ENCODE results near the gene CDK14.

Gene CDK14

GRCh38 chr7:90698616-90699015, 102.5 kb downstream of the CDK14 start:
- Mint-ChIP-seq H3K9me3 (no peaks in the 10 kb centered on the region), H3K27ac (no peak overlapping the region), H3K27me3 (ENCODE audit: low read depth) (no peaks in the 10 kb centered on the region), H3K4me1 (peaks cover 11% of the 10 kb centered on the region), H3K4me3 (no peak overlapping the region), H3K36me3 (ENCODE audit: low read depth) (peaks cover 3% of the 10 kb centered on the region)
- TF ChIP-seq CTCF (IDR thresholded peaks at IDR 0.05; ENCODE audit: unreplicated experiment in 3 of 3) = no peak

GRCh38 chr7:90701021-90701420, 104.9 kb downstream of the CDK14 start:
- H3K9me3 Mint-ChIP-seq = no peaks in the 10 kb centered on the region
- peaks cover 3% of the 10 kb centered on the region for H3K36me3 Mint-ChIP-seq (ENCODE audit: low read depth)
- no peak overlapping the region for H3K4me3 Mint-ChIP-seq
- no peak overlapping the region for H3K27ac Mint-ChIP-seq
- H3K27me3 Mint-ChIP-seq (ENCODE audit: low read depth) = no peaks in the 10 kb centered on the region
- TF ChIP-seq CTCF (IDR thresholded peaks at IDR 0.05; ENCODE audit: unreplicated experiment in 3 of 3) = no peak
- H3K4me1 Mint-ChIP-seq = peaks cover 21% of the 10 kb centered on the region

- Mint-ChIP-seq H3K4me1 (peaks cover 25% of the 10 kb centered on the region), H3K4me3 (no peak overlapping the region), H3K9me3 (no peaks in the 10 kb centered on the region), H3K27ac (no peak overlapping the region), H3K27me3 (ENCODE audit: low read depth) (no peaks in the 10 kb centered on the region), H3K36me3 (ENCODE audit: low read depth) (peaks cover 2% of the 10 kb centered on the region)
- TF ChIP-seq CTCF (IDR thresholded peaks at IDR 0.05; ENCODE audit: unreplicated experiment in 3 of 3) = no peak
These were observed 105.7 kb downstream of the CDK14 start for GRCh38 chr7:90701771-90702170.

GRCh38 chr7:90705391-90706071, 109.4 kb downstream of the CDK14 start:
- H3K9me3 Mint-ChIP-seq = no peaks in the 10 kb centered on the region
- no peaks in the 10 kb centered on the region for H3K27me3 Mint-ChIP-seq (ENCODE audit: low read depth)
- H3K36me3 Mint-ChIP-seq (ENCODE audit: low read depth) = no peaks in the 10 kb centered on the region
- peak overlapping the region in 2 of 3 experiments; percentile 26 to 48 for H3K27ac Mint-ChIP-seq
- H3K4me3 Mint-ChIP-seq = no peak overlapping the region
- TF ChIP-seq CTCF (IDR thresholded peaks at IDR 0.05; ENCODE audit: unreplicated experiment in 3 of 3) = no peak
- peaks cover 57% of the 10 kb centered on the region for H3K4me1 Mint-ChIP-seq

- no peak for TF ChIP-seq CTCF (IDR thresholded peaks at IDR 0.05; ENCODE audit: unreplicated experiment in 3 of 3)
- peaks cover 60% of the 10 kb centered on the region for H3K4me1 Mint-ChIP-seq
- no peaks in the 10 kb centered on the region for H3K9me3 Mint-ChIP-seq
- H3K27me3 Mint-ChIP-seq (ENCODE audit: low read depth) = no peaks in the 10 kb centered on the region
- no peak overlapping the region for H3K4me3 Mint-ChIP-seq
- H3K27ac Mint-ChIP-seq = peak overlapping the region in 2 of 3 experiments; percentile 11 to 15
- H3K36me3 Mint-ChIP-seq (ENCODE audit: low read depth) = no peaks in the 10 kb centered on the region
These were observed 110.1 kb downstream of the CDK14 start for GRCh38 chr7:90706072-90706716.

Data from nephron (organoid).